Measurements from ENCODE around the gene LYPD5. TPM values are rescaled to one million over a fixed set of nuclear protein-coding genes. Genes with fewer than 3 reads are reported as not detected.
"Not testable (repeated sequence)": the region's sequence is repeated elsewhere in the genome, so short reads cannot be mapped to it uniquely, and the experiment has no call there.

The LYPD5 gene
- total RNA-seq, 2 donors from 2014 or later = 5.9 to 6.5 TPM

GRCh38 chr19:43775299-43775890 is 26.9 kb downstream of the LYPD5 start:
- Histone ChIP-seq H3K4me1 (ENCODE audit: control insufficient read depth in 1 of 2, low read depth in 2 of 2) (peaks cover 9 to 15% of the 10 kb centered on the region in 2 donors), H3K27ac (no peak overlapping the region), H3K27me3 (replicated peaks; ENCODE audit: insufficient read depth) (no peaks in the 10 kb centered on the region), H3K4me3 (no peak overlapping the region), H3K9me3 (no peaks in the 10 kb centered on the region), H3K36me3 (no peaks in the 10 kb centered on the region)
- no peak for ATAC-seq (ENCODE audit: insufficient number of reproducible peaks, low FRiP score, low read depth)
- no peak for DNase-seq (ENCODE audit: low spot score)
- TF ChIP-seq, protein P1, sequence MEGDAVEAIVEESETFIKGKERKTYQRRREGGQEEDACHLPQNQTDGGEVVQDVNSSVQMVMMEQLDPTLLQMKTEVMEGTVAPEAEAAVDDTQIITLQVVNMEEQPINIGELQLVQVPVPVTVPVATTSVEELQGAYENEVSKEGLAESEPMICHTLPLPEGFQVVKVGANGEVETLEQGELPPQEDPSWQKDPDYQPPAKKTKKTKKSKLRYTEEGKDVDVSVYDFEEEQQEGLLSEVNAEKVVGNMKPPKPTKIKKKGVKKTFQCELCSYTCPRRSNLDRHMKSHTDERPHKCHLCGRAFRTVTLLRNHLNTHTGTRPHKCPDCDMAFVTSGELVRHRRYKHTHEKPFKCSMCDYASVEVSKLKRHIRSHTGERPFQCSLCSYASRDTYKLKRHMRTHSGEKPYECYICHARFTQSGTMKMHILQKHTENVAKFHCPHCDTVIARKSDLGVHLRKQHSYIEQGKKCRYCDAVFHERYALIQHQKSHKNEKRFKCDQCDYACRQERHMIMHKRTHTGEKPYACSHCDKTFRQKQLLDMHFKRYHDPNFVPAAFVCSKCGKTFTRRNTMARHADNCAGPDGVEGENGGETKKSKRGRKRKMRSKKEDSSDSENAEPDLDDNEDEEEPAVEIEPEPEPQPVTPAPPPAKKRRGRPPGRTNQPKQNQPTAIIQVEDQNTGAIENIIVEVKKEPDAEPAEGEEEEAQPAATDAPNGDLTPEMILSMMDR (IDR thresholded peaks at IDR 0.05) = no peak

- H3K4me3 ChIP-seq = peak overlapping the region; percentile 55
- not testable (repeated sequence) for H3K36me3 ChIP-seq; H3K9me3 ChIP-seq; H3K27me3 ChIP-seq (replicated peaks; ENCODE audit: insufficient read depth); DNase-seq (ENCODE audit: low spot score); H3K27ac ChIP-seq; ATAC-seq (ENCODE audit: insufficient number of reproducible peaks, low FRiP score, low read depth)
- H3K4me1 ChIP-seq (ENCODE audit: control insufficient read depth in 1 of 2, low read depth in 2 of 2) = peaks cover 9 to 15% of the 10 kb centered on the region in 2 donors
Observed at GRCh38 chr19:43774940-43775258, 27.3 kb downstream of the LYPD5 start.

GRCh38 chr19:43774103-43774939 is 27.9 kb downstream of the LYPD5 start:
- DNase-seq (ENCODE audit: low spot score) (no peak), ATAC-seq (ENCODE audit: insufficient number of reproducible peaks, low FRiP score, low read depth) (no peak)
- TF ChIP-seq, protein P1 (IDR thresholded peaks at IDR 0.05) = peak; percentile 52
- Histone ChIP-seq H3K4me1 (ENCODE audit: control insufficient read depth in 1 of 2, low read depth in 2 of 2) (peaks cover 9 to 15% of the 10 kb centered on the region in 2 donors), H3K4me3 (peak overlapping the region; percentile 55), H3K36me3 (no peaks in the 10 kb centered on the region), H3K9me3 (no peaks in the 10 kb centered on the region), H3K27ac (no peak overlapping the region), H3K27me3 (replicated peaks; ENCODE audit: insufficient read depth) (no peaks in the 10 kb centered on the region)

DNA sequence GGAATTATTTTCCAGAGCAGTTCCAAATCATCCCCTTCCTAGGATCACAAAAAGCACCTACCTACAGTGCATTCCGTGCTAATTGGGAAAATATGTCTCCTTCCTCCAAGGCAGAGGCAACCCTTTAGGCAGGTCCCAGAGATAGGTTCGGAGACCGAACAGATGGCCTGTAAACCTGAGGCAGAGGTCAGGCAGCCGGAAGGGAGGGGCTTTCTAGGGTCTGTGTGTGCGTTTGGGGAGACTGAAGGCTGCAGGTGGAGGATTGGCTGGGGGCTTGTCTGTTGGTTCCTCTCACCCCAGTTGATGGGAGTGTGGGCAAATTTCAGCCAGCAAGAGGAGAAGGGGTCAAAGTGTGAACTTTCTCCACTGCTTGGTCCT is 28.5 kb downstream of the LYPD5 start:
- DNase-seq (ENCODE audit: low spot score) = no peak

DNA sequence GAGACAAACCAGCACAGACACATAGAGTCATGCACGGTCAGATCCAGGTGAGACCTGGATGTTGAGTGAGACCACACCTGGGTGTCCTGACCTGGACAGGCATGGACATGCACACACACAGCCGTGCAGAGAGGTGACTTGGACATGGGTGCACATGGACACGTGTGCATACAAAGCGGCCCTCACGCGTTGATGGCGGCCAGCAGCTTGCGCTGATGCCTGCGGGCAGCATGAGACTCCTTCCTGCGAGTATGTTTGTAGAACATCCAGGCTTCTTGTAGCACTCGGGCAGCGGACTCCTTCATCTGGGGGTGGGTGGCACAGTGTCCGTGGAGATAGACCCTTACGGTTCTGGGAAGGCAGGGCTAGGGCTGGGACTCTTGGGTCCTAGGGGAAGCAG is 33.0 kb downstream of the LYPD5 start:
- H3K27me3 ChIP-seq (replicated peaks; ENCODE audit: insufficient read depth) = no peaks in the 10 kb centered on the region
- H3K4me3 ChIP-seq = no peak overlapping the region
- TF ChIP-seq, protein P1 (IDR thresholded peaks at IDR 0.05) = no peak
- DNase-seq (ENCODE audit: low spot score) (no peak), ATAC-seq (ENCODE audit: insufficient number of reproducible peaks, low FRiP score, low read depth) (no peak)
- peaks cover 14 to 21% of the 10 kb centered on the region in 2 donors for H3K4me1 ChIP-seq (ENCODE audit: control insufficient read depth in 1 of 2, low read depth in 2 of 2)
- no peak overlapping the region for H3K27ac ChIP-seq
- H3K36me3 ChIP-seq = no peaks in the 10 kb centered on the region
- no peaks in the 10 kb centered on the region for H3K9me3 ChIP-seq

More for the DNA sequence above, 28.5 kb downstream of the LYPD5 start:
- Histone ChIP-seq H3K4me1 (ENCODE audit: control insufficient read depth in 1 of 2, low read depth in 2 of 2) (peaks cover 8 to 15% of the 10 kb centered on the region in 2 donors), H3K27ac (no peak overlapping the region), H3K4me3 (no peak overlapping the region), H3K27me3 (replicated peaks; ENCODE audit: insufficient read depth) (no peaks in the 10 kb centered on the region), H3K9me3 (no peaks in the 10 kb centered on the region), H3K36me3 (no peaks in the 10 kb centered on the region)
- no peak for ATAC-seq (ENCODE audit: insufficient number of reproducible peaks, low FRiP score, low read depth)
- TF ChIP-seq, protein P1 (IDR thresholded peaks at IDR 0.05) = no peak

All from thoracic aorta (tissue), 2 donors.